Tibial nerve (tissue), 3 donors: ENCODE results near the gene ROPN1.
A peak's percentile ranks its signal among the peaks of the same experiment; 100 is the strongest.
"Not testable (repeated sequence)": the region's sequence is repeated elsewhere in the genome, so short reads cannot be mapped to it uniquely, and the experiment has no call there.

ENCODE experiments used
- POLR2A ChIP-seq, 2 donors: fragments of 450-650 bp; IDR thresholded peaks; one replicate each; pipeline ENCODE4 v1.6.1; 2017; ENCODE audit warnings: antibody characterized with exemption in 2 of 2, mild to moderate bottlenecking in 2 of 2, moderate library complexity in 2 of 2
- TF ChIP-seq, protein P1 (sequence below), 5 experiments: fragments of 200-600 bp in 3 of 5; fragments of 450-650 bp in 2 of 5; sonication (generic) in 3 of 5; IDR thresholded peaks; one replicate each; pipeline ENCODE4 v1.5.1; 2016 to 2019; ENCODE audit warnings: antibody characterized with exemption in 5 of 5, mild to moderate bottlenecking in 3 of 5, moderate library complexity in 2 of 5

DNA sequence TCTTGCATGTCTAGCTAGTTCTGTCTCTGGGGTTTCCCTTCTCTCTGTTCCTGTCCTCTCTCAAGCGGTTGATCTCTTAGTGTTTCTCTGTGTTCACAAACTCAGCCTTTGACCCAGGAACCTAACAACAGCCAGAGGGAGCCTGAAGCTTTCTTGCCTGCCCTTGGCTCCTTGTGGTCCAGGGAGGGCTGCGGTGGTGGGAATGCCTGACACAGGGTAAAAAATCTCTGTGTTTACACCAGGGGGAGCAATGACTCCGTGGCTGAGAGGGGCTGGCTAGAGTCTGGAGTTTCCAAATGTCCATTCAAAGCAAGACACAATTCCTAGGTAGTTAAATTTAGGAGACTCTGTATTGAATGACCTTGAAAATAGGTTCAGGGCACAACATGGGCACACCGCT is 24.6 kb upstream of the ROPN1 start:
- not testable (repeated sequence) for TF ChIP-seq POLR2A (IDR thresholded peaks at IDR 0.05)
- TF ChIP-seq, protein P1, sequence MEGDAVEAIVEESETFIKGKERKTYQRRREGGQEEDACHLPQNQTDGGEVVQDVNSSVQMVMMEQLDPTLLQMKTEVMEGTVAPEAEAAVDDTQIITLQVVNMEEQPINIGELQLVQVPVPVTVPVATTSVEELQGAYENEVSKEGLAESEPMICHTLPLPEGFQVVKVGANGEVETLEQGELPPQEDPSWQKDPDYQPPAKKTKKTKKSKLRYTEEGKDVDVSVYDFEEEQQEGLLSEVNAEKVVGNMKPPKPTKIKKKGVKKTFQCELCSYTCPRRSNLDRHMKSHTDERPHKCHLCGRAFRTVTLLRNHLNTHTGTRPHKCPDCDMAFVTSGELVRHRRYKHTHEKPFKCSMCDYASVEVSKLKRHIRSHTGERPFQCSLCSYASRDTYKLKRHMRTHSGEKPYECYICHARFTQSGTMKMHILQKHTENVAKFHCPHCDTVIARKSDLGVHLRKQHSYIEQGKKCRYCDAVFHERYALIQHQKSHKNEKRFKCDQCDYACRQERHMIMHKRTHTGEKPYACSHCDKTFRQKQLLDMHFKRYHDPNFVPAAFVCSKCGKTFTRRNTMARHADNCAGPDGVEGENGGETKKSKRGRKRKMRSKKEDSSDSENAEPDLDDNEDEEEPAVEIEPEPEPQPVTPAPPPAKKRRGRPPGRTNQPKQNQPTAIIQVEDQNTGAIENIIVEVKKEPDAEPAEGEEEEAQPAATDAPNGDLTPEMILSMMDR (IDR thresholded peaks at IDR 0.05) = peak; percentile 16 to 69 (median 44)
